SHP77 treated with DMSO at 0.1 percent for 48 hours (cell line): ENCODE results near the gene CCDC196.
A peak's percentile ranks its signal among the peaks of the same experiment; 100 is the strongest.

Experiments
- DNase-seq: peaks from one replicate; lab custom pipeline; 2025; lab: John Stamatoyannopoulos, UW

Gene CCDC196

GRCh38 chr14:66485910-66486421, at the start of gene CCDC196:
Gene CCDC196, plus strand, starts transcription at chr14:66486371. Its CDS starts 132 bp downstream, at chr14:66486503.
- no peak for DNase-seq

DNA sequence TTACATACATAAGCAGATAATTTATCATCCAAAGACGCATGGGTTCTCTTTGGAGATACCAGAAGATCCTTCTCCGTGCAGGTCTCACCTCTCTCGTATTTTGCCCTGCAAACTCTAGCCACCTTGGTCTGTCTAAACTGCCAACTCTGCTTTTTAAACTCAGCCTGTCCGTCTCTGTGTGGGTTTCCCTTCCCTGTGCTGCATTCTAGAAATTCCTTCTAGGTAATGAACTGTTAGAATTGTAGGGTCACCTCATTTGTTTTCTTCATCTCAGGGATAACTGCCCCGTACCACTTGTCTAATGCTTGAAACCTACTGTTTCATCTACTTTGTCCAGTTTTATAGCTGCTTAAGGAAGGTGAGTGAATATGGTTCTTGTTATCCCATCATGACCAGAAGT, 45.4 kb upstream of the CCDC196 start:
- no peak for DNase-seq

GRCh38 chr14:66442953-66443571, 43.1 kb upstream of the CCDC196 start:
- no peak for DNase-seq

DNA sequence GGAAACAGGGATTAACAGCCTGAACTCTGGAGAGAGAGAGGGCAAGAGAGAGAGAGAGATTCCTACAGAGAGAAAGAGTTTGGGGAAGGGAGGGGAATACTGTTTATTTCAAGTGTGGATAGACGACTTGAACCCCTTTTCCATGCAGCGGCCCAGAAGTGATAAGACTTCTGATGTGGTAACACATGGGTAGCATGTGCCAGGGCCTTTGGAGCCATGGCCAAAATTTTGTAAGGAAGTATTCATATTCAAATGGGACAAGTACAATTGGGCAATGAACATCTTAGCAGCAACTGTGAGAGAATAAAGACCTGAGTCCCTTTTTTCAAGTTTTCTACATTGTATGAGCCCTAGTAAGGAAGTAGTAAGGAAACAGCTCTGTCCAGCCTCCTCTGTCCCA, 42.4 kb upstream of the CCDC196 start:
- no peak for DNase-seq

GRCh38 chr14:66444271-66444927, 41.8 kb upstream of the CCDC196 start:
- DNase-seq, result no peak

GRCh38 chr14:66445936-66446335, 40.2 kb upstream of the CCDC196 start:
- peak; percentile 7 for DNase-seq

DNA sequence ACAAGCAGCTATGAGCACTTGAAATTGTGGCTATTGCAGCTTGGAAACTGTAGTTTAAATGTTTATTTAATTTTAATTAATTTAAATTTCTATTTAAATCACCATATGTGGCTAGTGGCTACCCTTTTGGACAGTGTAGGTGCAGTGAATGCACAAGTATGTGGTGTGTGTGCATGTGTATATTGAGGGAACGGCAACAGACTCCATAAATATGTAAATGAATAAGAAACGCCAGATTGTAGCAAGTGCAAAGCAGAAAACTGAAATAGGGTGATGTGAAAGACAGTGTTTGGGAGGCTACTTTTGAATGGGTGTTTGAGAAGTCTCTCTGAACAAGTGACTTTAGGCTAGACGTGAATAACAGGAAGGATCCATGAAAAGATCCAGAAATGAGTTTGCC, 32.7 kb upstream of the CCDC196 start:
- DNase-seq, result no peak

- DNase-seq, result no peak
Observed at GRCh38 chr14:66459603-66460002, 26.6 kb upstream of the CCDC196 start.

GRCh38 chr14:66464261-66464660, 21.9 kb upstream of the CCDC196 start:
- DNase-seq, result no peak

DNA sequence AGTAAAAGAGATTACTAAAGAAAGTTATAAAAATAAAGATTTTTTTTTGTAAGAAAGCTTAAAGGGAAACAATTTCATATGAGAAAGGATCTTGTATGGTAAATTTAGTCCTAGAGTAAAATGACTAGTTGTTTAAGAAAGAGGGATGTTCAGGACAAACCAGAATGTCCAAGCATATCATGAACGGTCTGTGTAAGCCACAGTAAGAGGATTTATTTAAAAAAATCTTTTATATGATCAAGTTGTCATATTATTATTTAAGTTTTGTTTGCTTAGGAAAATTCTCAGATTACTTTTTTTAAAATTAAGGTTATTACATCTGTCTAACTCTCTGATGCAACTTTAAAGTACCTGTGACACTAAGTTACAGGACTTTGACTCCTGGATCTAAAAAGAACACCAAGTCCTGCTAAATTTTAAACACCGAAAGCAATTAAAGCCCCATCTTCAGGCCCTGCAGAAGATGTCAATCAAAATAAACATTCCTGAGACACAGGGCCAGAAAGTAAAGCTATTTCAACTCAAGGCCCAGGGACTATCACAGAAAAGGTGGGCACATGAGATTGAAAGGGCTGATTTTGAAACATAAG, 17.3 kb upstream of the CCDC196 start:
- DNase-seq, result no peak

DNA sequence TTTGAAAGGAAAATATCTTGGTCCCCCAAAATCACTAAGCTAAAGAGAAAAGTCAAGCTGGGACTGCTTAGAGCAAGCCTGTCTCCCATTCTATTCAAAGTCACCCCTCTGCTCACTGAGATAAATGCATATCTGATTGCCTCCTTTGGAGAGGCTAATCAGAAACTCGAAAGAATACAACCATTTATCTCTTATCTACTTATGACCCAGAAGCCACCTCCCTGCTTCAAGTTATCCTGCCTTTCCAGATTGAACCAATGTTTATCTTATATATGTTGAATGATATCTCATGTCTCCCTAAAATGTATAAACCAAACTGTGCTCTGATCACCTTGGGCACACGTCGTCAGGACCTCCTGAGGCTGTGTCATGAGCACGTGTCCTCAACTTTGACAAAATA, 14.6 kb upstream of the CCDC196 start:
- DNase-seq, result no peak

- DNase-seq, result no peak
Observed at GRCh38 chr14:66472251-66472650, 13.9 kb upstream of the CCDC196 start.

GRCh38 chr14:66473223-66473622, 12.9 kb upstream of the CCDC196 start:
- no peak for DNase-seq

DNA sequence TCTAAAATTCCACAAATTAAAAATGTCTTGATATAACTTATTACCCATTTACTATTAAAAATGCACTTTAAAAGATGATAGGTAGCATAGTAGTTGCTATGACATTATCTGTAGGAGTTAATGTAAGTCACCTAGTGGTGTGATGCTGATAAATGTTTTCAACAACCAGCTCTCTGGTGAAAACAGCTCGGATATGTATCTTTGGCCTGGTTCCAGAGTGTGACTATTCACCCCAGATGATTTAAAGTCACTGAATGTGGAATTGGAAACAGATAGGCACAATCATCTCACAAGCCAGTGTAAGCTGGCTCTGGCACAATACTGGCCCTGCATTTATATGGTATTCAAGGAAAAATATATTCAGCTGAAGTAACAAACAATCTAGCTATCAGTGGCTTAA, 9.2 kb upstream of the CCDC196 start:
- DNase-seq, result no peak

GRCh38 chr14:66477567-66477966, 8.6 kb upstream of the CCDC196 start:
- DNase-seq, result no peak

- no peak for DNase-seq
Observed at GRCh38 chr14:66482873-66483272, 3.3 kb upstream of the CCDC196 start.

DNA sequence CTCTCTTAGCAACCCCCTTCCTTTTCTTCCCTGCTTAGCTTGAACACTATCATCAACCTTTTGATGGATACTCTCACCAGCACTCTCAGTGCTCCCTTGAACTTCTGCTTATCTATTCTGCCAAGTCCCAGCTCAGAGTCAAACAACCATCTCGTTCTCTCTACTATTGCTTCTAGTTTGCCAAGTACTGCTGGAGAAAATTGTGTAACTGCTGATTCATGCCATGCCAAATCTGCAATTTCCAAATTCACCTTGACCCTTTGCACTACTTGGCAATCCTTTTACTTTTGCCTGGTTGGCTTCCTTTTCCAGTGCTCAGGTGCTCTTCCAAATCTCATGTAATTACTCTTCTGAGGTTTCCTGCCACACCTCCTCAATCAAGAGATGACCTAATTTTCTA, 2.8 kb upstream of the CCDC196 start:
- no peak for DNase-seq

GRCh38 chr14:66485029-66485428, 1.1 kb upstream of the CCDC196 start:
- DNase-seq, result no peak

DNA sequence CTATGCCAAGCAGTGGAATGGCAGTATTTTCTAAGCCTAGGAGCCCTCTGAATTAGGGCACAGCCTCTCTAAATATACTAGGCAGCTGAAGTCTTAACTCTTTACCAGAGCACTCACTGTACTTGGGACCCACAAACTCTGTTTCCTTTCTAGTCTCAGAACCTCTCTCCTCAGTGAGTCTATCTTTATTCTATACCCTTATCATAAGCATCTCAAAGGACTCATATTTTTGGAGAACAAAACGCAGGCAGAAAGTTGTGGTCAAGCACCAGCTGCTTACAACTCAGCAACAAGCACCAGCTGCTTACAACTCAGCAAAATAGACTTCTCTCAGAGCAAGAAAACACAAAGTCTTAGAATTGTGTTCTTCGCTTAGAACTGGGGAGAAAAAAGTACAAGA, 993 bp downstream of the CCDC196 start:
- DNase-seq, result no peak

- DNase-seq, result no peak
Observed at GRCh38 chr14:66490143-66491111, 4.3 kb downstream of the CCDC196 start.

GRCh38 chr14:66493750-66494149, 7.6 kb downstream of the CCDC196 start:
- no peak for DNase-seq
